Measurements from ENCODE around the gene FKBP8.

Gene FKBP8

GRCh38 chr19:18496167-18496979 is 47.0 kb downstream of the FKBP8 start:
- DNase-seq (ENCODE audit: low read depth), result peak; percentile 51
- no peak for TF ChIP-seq CTCF (IDR thresholded peaks at IDR 0.05; ENCODE audit: low read length, missing control alignments)
- no peak overlapping the region for H3K4me3 ChIP-seq (replicated peaks; ENCODE audit: low read depth, low read length)

GRCh38 chr19:18495204-18495911 is 48.0 kb downstream of the FKBP8 start:
- DNase-seq (ENCODE audit: low read depth), result no peak
- peak; percentile 7 for TF ChIP-seq CTCF (IDR thresholded peaks at IDR 0.05; ENCODE audit: low read length, missing control alignments)
- H3K4me3 ChIP-seq (replicated peaks; ENCODE audit: low read depth, low read length), result no peak overlapping the region

- no peak for DNase-seq (ENCODE audit: low read depth)
- no peak for TF ChIP-seq CTCF (IDR thresholded peaks at IDR 0.05; ENCODE audit: low read length, missing control alignments)
- H3K4me3 ChIP-seq (replicated peaks; ENCODE audit: low read depth, low read length), result no peak overlapping the region
These were observed 49.1 kb downstream of the FKBP8 start for GRCh38 chr19:18494267-18494607.

- no peak for DNase-seq (ENCODE audit: low read depth)
- H3K4me3 ChIP-seq (replicated peaks; ENCODE audit: low read depth, low read length), result no peak overlapping the region
- no peak for TF ChIP-seq CTCF (IDR thresholded peaks at IDR 0.05; ENCODE audit: low read length, missing control alignments)
These were observed 49.7 kb downstream of the FKBP8 start for GRCh38 chr19:18493440-18494266.

GRCh38 chr19:18491995-18492953 is 51.1 kb downstream of the FKBP8 start:
- TF ChIP-seq CTCF (IDR thresholded peaks at IDR 0.05; ENCODE audit: low read length, missing control alignments), result no peak
- H3K4me3 ChIP-seq (replicated peaks; ENCODE audit: low read depth, low read length), result no peak overlapping the region
- DNase-seq (ENCODE audit: low read depth), result no peak

- no peak overlapping the region for H3K4me3 ChIP-seq (replicated peaks; ENCODE audit: low read depth, low read length)
- no peak for TF ChIP-seq CTCF (IDR thresholded peaks at IDR 0.05; ENCODE audit: low read length, missing control alignments)
- no peak for DNase-seq (ENCODE audit: low read depth)
These were observed 52.6 kb downstream of the FKBP8 start for GRCh38 chr19:18490728-18491127.

Measured in fibroblast of pulmonary artery (primary cell).